ENCODE measurements around the gene CXCL12.

GRCh38 chr10:44390585-44391072 is 5.7 kb upstream of the CXCL12 start:
- no peak for TF ChIP-seq CTCF (IDR thresholded peaks at IDR 0.05; ENCODE audit: low read depth, low read length)
- no peak for TF ChIP-seq EZH2phosphoT487 (IDR thresholded peaks at IDR 0.05; ENCODE audit: low read depth)

Data from OCI-LY3 (cell line).